Measurements from ENCODE around the gene PPP1R12A. TPM values are rescaled to one million over a fixed set of nuclear protein-coding genes. Genes with fewer than 3 reads are reported as not detected.
A peak's percentile ranks its signal among the peaks of the same experiment; 100 is the strongest.

Gene PPP1R12A
- total RNA-seq, 3 donors from 2014 or later (not counting 1 experiment from before 2014, with no cell fraction given) = 145 to 192 (median 185) TPM

DNA sequence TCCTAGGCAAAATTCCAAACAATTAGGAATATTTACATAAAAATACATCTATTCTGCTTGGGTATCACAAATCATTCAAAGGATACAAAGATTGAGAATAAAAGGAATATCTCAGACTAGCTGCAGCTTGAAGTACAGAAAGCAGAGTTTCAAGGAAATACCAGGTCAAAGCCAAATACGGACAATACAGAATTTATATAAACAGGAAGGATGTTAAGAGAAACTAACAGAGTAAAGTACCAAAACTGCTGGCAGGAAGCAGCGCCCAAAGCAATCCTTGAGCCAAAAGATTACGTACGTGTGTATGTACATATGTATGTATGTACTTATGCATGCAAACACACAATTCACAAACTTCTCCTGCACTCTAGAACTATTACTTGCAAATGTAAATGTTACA, 86.6 kb downstream of the PPP1R12A start:
- peak in 1 of 2 donors; percentile 27 for DNase-seq
- H3K4me3 ChIP-seq (ENCODE audit: low read length) = no peak overlapping the region
- 36% methylated on average over 2 of the region's 4 CpGs for WGBS (ENCODE audit: insufficient coverage)
- Mint-ChIP-seq H3K36me3 (peaks cover 26% of the 10 kb centered on the region), H3K27ac (peak overlapping the region; percentile 79 to 81), H3K4me3 (peak overlapping the region; percentile 76), H3K9me3 (peaks cover 5 to 9% of the 10 kb centered on the region in 2 donors), H3K27me3 (ENCODE audit: low read depth in 2 of 2) (no peaks in the 10 kb centered on the region), H3K4me1 (peaks cover 55 to 65% of the 10 kb centered on the region in 2 donors)
- peak; percentile 76 to 80 (median 79) for ATAC-seq
- peaks cover 13% of the 10 kb centered on the region for H3K4me1 ChIP-seq (ENCODE audit: control insufficient read depth, insufficient read depth, low read length)
- peaks cover 6% of the 10 kb centered on the region for H3K9me3 ChIP-seq (ENCODE audit: control insufficient read depth, insufficient read depth, low read length)
- H3K36me3 ChIP-seq (ENCODE audit: control insufficient read depth, insufficient read depth, low read length) = peaks cover 16% of the 10 kb centered on the region
- no peaks in the 10 kb centered on the region for H3K27me3 ChIP-seq (ENCODE audit: control insufficient read depth, insufficient read depth, low read length)
- intact Hi-C loops (cut with micrococcal nuclease) = no loop called here
- TF ChIP-seq, protein P1, sequence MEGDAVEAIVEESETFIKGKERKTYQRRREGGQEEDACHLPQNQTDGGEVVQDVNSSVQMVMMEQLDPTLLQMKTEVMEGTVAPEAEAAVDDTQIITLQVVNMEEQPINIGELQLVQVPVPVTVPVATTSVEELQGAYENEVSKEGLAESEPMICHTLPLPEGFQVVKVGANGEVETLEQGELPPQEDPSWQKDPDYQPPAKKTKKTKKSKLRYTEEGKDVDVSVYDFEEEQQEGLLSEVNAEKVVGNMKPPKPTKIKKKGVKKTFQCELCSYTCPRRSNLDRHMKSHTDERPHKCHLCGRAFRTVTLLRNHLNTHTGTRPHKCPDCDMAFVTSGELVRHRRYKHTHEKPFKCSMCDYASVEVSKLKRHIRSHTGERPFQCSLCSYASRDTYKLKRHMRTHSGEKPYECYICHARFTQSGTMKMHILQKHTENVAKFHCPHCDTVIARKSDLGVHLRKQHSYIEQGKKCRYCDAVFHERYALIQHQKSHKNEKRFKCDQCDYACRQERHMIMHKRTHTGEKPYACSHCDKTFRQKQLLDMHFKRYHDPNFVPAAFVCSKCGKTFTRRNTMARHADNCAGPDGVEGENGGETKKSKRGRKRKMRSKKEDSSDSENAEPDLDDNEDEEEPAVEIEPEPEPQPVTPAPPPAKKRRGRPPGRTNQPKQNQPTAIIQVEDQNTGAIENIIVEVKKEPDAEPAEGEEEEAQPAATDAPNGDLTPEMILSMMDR (IDR thresholded peaks at IDR 0.05) = no peak
- peak overlapping the region; percentile 50 for H3K27ac ChIP-seq (ENCODE audit: low read length)

DNA sequence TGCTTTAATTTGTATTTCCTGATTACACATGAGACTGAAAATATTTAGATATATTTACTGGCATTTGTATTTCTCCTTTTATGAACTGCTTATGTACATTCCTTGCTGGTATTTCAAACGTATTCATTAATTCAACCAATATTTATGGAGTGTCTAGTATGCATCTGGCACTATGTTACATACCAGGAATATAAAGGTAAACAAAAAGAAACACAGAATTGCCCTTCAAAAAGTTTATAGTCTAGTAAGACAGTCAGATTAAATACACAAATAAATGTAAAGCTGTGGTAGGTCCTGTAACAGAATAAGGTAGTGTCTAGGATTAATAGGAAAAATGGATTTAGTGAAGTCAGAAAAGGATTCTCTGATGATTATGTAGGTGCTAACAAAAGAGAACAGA, 87.5 kb downstream of the PPP1R12A start:
- Histone ChIP-seq H3K9me3 (ENCODE audit: control insufficient read depth, insufficient read depth, low read length) (peaks cover 4% of the 10 kb centered on the region), H3K27me3 (ENCODE audit: control insufficient read depth, insufficient read depth, low read length) (no peaks in the 10 kb centered on the region), H3K36me3 (ENCODE audit: control insufficient read depth, insufficient read depth, low read length) (peaks cover 17% of the 10 kb centered on the region), H3K4me1 (ENCODE audit: control insufficient read depth, insufficient read depth, low read length) (peaks cover 16% of the 10 kb centered on the region), H3K27ac (ENCODE audit: low read length) (peak overlapping the region; percentile 14), H3K4me3 (ENCODE audit: low read length) (no peak overlapping the region)
- ATAC-seq (no peak), DNase-seq (no peak)
- TF ChIP-seq, protein P1 (IDR thresholded peaks at IDR 0.05) = no peak
- Mint-ChIP-seq H3K9me3 (peaks cover 5 to 9% of the 10 kb centered on the region in 2 donors), H3K27ac (peak overlapping the region; percentile 79 to 81), H3K27me3 (ENCODE audit: low read depth in 2 of 2) (no peaks in the 10 kb centered on the region), H3K4me3 (peak overlapping the region; percentile 1), H3K4me1 (peaks cover 54 to 62% of the 10 kb centered on the region in 2 donors), H3K36me3 (peaks cover 26% of the 10 kb centered on the region)
- no CpG with 5 or more reads among the region's 1 CpG for WGBS (ENCODE audit: insufficient coverage)
- intact Hi-C loops (cut with micrococcal nuclease) = no loop called here

DNA sequence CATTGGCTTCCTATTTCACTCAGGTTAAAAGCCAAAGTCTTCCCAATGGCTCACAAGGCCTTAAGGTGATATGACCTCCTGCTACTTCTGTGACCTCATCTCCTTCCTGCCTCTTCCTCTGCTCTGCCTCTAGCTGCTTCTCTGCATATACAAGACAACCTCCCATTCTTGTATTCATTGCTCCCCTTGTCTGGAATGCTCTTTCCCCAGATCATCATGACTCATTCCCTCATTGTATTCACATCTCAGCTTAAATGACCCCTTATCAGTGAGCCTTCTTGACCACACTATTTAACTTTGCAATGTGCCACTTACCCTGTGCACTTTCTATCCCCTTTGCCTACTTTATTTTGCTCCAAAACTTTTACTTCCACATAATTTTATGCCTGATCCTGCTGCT, 90.2 kb downstream of the PPP1R12A start:
- Mint-ChIP-seq H3K36me3 (peaks cover 16% of the 10 kb centered on the region), H3K4me1 (peaks cover 59 to 72% of the 10 kb centered on the region in 2 donors), H3K9me3 (no peaks in the 10 kb centered on the region), H3K4me3 (peak overlapping the region; percentile 49), H3K27me3 (ENCODE audit: low read depth in 2 of 2) (no peaks in the 10 kb centered on the region), H3K27ac (peak overlapping the region; percentile 59 to 67)
- ATAC-seq (no peak), DNase-seq (no peak)
- Histone ChIP-seq H3K36me3 (ENCODE audit: control insufficient read depth, insufficient read depth, low read length) (peaks cover 17% of the 10 kb centered on the region), H3K9me3 (ENCODE audit: control insufficient read depth, insufficient read depth, low read length) (no peaks in the 10 kb centered on the region), H3K4me1 (ENCODE audit: control insufficient read depth, insufficient read depth, low read length) (peaks cover 17% of the 10 kb centered on the region), H3K4me3 (ENCODE audit: low read length) (no peak overlapping the region), H3K27ac (ENCODE audit: low read length) (no peak overlapping the region), H3K27me3 (ENCODE audit: control insufficient read depth, insufficient read depth, low read length) (no peaks in the 10 kb centered on the region)
- intact Hi-C loops (cut with micrococcal nuclease) = no loop called here
- TF ChIP-seq, protein P1 (IDR thresholded peaks at IDR 0.05) = no peak

DNA sequence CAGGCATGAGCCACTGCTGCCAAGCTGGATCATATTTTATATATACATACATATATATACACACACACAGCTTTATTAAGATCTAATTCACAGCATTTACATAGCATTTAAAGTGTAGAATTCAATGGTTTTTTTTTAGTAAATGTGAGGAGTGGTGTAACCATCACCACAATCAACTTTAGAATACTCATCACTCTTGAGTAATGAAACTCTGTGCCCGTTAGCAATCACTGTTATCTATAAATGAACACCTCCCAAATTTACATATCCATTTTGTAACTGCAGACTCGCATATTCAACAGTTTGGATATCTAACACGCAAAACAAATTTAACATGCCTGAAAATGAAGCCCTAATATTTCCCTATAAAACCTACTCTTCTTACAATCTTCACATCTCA, 90.9 kb downstream of the PPP1R12A start:
- Mint-ChIP-seq H3K27ac (peak overlapping the region; percentile 59 to 67), H3K36me3 (peaks cover 16% of the 10 kb centered on the region)

More for the DNA sequence above, 90.9 kb downstream of the PPP1R12A start:
- peaks cover 20% of the 10 kb centered on the region for H3K36me3 ChIP-seq (ENCODE audit: control insufficient read depth, insufficient read depth, low read length)
- H3K27me3 Mint-ChIP-seq (ENCODE audit: low read depth in 2 of 2) = no peaks in the 10 kb centered on the region
- no peaks in the 10 kb centered on the region for H3K27me3 ChIP-seq (ENCODE audit: control insufficient read depth, insufficient read depth, low read length)
- intact Hi-C loops (cut with micrococcal nuclease) = no loop called here
- WGBS (ENCODE audit: insufficient coverage) = 96% methylated on average over 3 of the region's 3 CpGs
- H3K27ac ChIP-seq (ENCODE audit: low read length) = no peak overlapping the region
- TF ChIP-seq, protein P1 (IDR thresholded peaks at IDR 0.05) = no peak
- H3K4me3 Mint-ChIP-seq = peak overlapping the region; percentile 49
- H3K4me3 ChIP-seq (ENCODE audit: low read length) = no peak overlapping the region
- peaks cover 66 to 71% of the 10 kb centered on the region in 2 donors for H3K4me1 Mint-ChIP-seq
- peaks cover 14% of the 10 kb centered on the region for H3K4me1 ChIP-seq (ENCODE audit: control insufficient read depth, insufficient read depth, low read length)
- no peak for DNase-seq
- no peaks in the 10 kb centered on the region for H3K9me3 ChIP-seq (ENCODE audit: control insufficient read depth, insufficient read depth, low read length)
- H3K9me3 Mint-ChIP-seq = no peaks in the 10 kb centered on the region
- ATAC-seq = no peak

Measured in natural killer cell (primary cell).